Glomerular visceral epithelial cell (primary cell): ENCODE measurements around the gene MBLAC2.

Experiments
- DNase-seq: peaks from one replicate; pipeline ENCODE4 v3.0.0-alpha.2; 2016; ENCODE audit errors: extremely low spot score

The MBLAC2 gene

DNA sequence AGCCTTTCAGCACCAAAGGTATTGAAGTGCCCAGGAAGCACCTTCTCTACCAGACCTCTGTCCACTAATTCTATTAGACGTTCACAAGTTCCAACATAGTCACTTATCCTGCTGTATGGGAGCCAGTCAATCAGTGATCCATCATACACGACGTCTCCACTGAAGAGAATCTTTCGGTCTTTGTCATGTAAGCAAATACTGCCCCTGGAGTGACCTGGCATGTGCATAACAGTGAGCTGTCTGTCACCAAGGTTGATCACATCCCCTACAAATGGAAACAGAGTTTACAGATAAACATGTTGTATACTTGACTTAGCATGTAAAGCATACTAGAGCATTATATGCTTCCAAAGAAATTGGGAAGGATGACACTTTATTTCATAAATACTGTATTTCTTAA, 13.3 kb downstream of the MBLAC2 start:
- DNase-seq, result no peak

DNA sequence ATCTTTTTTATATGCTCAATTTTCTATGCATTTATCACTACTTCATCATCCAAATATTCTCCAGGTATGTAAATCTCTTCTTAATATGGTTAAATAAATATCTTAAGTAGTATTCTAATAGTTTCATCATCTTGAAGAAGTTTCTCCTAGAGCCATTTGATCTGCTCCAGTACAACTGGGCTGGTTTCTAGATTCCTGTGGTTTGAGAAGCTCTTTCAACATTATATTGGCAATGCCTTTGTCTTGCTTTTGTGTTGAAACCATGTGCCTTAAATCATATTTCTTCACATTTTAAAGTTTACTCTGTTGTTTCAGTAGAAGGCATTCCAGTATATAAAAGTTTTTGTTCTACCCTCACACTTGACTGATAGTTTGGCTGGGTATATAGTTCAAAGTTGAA, 27.6 kb downstream of the MBLAC2 start:
- DNase-seq, result no peak

DNA sequence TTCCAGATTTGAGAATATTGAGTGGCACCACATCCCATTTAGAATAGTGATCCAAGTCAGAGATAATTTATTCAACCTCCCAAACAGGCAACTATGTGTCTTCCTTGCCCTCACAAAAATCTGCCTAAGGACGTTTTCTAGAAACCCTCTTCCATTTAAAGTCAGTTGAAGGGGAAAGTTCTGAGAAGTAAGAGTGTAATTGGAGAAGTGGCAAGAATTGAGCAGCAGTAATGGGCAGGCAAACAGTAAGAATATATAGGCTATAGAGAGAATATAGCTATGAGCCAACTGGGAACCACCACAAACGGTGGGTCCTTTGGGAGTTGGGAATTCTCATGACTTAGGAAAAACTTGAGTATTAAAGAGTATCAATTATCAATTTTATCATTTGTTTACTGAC, 33.9 kb downstream of the MBLAC2 start:
- no peak for DNase-seq

DNA sequence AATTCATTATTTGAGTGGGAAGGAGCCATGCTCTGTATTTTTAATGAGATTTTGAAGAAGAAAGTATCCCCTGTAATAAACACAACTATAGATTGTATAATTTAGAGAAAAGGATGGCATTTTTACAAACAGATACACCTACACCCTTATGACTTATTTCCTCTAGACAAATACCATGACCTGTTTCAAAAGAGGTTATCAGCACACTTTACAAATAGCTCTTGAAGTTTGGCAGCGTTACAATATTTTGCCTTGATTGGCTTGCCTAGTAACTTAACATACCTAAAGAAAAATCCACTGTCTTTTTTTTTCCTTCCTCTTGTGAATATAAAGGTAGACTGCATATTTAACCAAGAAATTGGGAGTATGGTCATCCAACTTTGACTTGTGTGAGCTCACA, 36.5 kb downstream of the MBLAC2 start:
- DNase-seq, result no peak

DNA sequence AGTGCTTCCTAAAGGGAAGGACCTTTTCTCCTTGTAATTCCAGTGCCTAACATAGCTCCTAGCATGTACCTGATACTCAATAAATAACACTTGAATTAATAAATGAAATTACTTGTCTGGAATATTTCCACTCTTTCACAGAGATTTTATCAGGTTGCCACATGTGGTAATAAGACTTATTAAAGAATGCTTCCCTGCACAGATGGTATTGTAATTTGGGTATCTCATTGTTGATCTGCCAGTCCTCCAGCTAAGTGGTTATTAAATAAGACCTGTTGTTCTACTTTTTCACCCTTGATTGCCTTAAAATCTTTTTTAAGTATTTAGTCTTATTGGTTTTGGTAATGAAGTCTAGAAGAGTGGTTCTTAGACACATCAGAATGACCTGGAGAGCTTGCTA, 36.9 kb downstream of the MBLAC2 start:
- no peak for DNase-seq

DNA sequence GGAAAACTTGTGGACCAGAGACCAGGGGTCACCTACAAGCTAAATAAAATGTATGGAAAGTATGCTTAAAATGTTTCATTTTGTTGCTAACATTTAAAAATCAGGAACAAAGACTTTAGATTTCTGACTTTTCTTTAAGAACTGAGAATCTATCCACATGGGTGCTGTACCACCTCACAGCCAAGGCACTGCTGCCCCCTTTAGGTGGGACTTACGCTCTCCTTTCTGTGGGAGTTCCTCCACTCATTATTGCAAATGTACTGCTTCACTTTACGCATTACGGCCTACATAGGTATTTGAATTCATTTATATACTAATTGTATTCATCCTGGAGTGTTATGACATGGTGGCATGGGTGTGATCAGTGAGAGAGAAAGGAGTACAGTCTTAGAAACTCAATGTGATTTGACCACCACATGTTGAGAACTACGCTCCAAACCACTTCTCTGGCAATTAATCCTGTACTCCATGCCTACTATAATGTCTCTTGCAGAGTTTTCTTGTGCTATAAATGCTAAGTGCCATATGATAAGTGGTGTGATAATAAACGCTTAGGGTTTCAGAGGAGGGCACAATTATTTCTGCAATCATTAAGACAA, 40.4 kb downstream of the MBLAC2 start:
- DNase-seq, result peak; percentile 31

DNA sequence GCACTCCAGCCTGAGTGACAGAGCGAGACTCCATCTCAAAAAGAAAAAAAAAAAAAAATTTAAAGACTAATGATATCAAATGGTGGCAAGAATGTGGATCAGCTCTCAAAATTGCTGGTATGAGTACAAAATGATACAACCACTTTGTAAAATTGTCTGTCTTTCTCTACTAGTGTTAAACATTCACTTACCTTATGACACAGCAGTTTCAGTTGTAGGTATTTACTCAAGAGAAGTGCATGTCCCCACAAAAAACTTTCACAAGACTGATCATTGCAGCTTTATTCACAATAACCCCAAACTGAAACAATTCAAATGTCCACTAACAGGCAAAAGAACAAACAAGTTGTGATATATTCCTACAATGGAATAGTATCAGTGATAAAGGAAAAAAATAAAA, 50.3 kb downstream of the MBLAC2 start:
- DNase-seq, result no peak

DNA sequence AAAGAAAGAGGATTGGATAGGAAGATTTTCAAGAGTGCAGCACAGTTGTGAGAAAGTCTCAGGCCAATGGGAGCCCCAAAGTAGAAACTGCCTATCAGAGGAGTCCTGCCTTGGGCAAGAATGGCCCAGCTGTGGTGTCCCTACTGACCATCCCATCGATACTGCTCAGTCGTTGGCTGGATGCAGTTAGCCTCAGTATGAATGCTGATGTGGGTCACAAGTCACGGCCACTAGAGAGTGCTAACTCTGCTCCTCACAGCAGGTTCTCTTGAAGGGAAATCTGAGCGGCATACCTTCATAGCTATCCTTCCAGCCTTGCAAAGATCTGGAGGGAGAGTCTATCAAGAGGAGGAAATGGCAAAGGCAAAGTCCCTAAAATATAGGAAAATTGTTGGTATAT, 53.4 kb downstream of the MBLAC2 start:
- DNase-seq, result peak; percentile 10

DNA sequence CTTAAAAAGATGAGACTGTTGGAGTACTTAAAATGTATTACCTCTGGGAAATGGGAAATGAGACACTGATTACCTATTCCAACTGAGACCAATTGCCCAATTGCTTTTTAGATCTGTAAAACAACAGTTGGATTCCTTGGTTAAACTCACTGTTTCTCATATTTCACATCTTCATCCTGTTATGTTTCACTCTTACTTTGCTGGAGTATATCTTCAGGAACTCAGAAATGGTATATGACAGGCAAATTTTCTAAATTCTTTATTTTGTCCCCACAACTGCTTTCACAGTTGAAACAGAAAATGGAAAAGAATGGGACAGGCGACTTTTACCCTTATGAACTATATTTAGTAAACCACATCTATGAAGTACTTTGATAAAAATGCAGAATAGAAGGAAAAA, 56.4 kb downstream of the MBLAC2 start:
- DNase-seq, result no peak

DNA sequence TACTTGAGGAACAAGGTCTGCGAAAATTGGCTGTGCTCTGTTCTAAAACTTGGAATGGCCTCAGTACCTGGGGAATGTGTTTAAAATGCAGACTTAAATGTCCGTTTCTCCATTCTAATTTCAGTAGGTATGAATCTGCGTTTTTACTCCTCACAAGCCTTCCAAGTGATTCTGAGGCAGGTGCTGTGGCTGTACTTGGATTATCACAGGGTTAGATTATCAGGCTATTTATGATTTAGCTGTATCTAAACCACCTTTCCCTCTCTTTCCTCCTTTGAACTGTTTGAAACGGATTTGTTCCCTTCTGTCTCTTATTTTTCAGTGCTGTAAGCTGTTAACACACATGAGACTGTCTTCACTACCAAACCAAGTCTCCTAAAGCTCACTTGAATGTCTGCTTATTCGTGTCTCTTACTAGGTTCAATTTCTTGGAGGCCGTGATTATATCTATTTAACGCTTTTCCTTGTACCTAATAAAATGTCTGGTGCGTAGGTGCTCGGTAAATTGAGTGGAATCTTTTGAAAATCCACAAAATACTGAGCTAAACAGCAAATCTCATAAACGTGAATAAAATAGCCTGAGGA, 64.3 kb downstream of the MBLAC2 start:
- DNase-seq, result no peak

DNA sequence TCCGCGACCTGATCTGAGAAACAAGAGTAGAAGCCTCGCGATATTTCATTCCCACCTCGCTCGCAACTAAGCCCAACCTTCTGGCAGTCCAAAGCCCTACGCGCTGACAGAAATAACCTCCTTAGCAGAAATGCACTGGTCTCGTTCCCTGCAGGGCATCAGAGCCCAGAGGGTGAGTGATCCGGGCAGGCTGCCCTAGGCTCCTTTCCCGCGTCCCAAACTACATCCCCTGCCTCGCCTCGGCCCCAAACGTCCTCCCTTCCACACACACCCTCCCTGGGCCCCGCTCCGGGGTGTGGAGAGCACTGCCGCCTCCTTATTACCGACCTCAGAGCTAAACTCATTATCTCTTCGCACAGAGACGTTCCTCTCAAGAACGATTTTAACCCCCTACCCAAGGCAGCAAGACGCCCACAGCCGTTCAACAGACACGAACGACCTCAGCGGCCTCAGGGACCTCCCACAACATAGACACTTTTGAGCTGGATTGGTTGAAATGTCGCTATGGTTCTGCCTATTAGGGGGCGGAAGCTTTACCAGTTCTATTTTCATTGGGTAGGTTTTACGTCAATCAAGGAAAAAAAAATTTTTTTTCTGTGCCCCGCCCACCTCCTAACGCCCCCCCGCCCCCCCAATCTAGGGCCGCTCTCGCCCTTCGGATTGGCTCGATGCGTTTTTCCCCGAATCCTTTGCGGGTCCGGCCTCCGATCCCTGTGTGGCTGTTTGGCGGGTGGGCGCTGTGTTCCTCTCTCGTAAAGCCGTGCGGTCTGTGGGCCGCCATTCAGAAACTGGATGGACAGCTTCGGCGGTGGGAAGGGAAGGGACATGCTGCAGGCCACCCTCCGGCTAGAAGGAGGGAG, 65.0 kb downstream of the MBLAC2 start, which contains the start of gene CETN3:
Gene CETN3, minus strand, starts transcription at position 439 of the 860 bp plus-strand sequence. Its CDS starts 95 bp downstream, at position 344.
- DNase-seq, result peak; percentile 98

DNA sequence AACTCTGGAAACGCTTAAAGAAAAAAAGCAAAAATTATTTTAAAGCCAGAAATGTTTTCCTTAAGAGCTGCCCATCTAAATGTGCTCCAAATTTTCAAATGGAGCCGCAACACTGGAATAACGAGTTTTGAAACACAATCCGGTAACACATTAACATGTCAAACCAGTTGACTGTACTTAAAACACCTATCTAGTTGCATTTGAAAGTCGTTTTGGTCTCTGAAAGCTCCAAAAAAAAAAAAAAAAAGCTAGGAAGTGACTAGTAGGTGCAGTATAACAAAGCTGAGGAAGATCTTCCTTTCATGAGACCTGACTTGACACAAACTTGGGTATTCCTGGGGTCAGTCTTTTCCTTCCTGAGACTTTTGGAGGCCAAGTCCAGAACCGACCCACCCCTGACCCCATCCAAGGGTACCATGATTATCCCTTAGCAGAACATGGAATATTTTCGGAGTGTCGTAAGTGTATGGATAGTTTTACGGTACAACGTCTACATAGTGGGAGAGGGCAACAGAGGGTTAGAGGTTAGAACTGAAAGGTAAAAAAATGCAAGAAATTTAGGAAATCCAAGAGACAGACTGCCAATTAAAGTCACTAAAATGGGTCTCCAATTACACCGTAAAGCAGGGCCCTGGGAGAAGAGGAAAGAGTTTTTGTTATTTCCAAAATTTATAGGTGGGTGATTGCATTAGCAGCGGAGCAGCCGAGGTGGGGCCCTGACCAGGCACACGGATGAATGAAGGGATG, 65.8 kb downstream of the MBLAC2 start:
- no peak for DNase-seq
